Measurements from ENCODE around the gene UBA1. TPM values are rescaled to one million over a fixed set of nuclear protein-coding genes. Genes with fewer than 3 reads are reported as not detected.

UBA1 gene
- polyA plus RNA-seq, 2 of the 4 experiments (the other 2 are of a cell fraction) = 160 to 192 TPM

- DNase-seq (ENCODE audit: low read depth in 1 of 2, low spot score in 1 of 2) = no peak
- ChIA-PET POLR2A (no interaction called here), CTCF (no interaction called here)
- H3K4me3 ChIP-seq = no peak overlapping the region
- peaks cover 18% of the 10 kb centered on the region for H3K4me1 ChIP-seq
- ATAC-seq = no peak
- no peak overlapping the region for H3K27ac ChIP-seq
- no peaks in the 10 kb centered on the region for H3K9me3 ChIP-seq
- no peak for FAIRE-seq
- TF ChIP-seq POLR2AphosphoS2 (conservative IDR thresholded peaks at IDR 0.05; ENCODE audit: low read length) (no peak), HDAC2 (IDR thresholded peaks at IDR 0.05) (no peak), ESRRA (IDR thresholded peaks at IDR 0.05; ENCODE audit: borderline replicate concordance, low read length) (no peak), MYC (IDR thresholded peaks at IDR 0.05; ENCODE audit: borderline replicate concordance, low read length) (no peak), RAD21 (conservative IDR thresholded peaks at IDR 0.05 in 1 of 2, IDR thresholded peaks at IDR 0.05 in 1 of 2) (no peak), KDM1A (IDR thresholded peaks at IDR 0.05; ENCODE audit: low read depth) (no peak), CTCF (IDR thresholded peaks at IDR 0.05) (no peak), REST (IDR thresholded peaks at IDR 0.05) (no peak), E2F6 (IDR thresholded peaks at IDR 0.05; ENCODE audit: borderline replicate concordance, low read depth) (no peak), TFCP2L1 (CRISPR knock-in tag; IDR thresholded peaks at IDR 0.05) (no peak), NFE2L2 (conservative IDR thresholded peaks at IDR 0.05; ENCODE audit: low read length) (no peak), CHD4 (IDR thresholded peaks at IDR 0.05; ENCODE audit: borderline replicate concordance) (no peak), ZNF302 (CRISPR knock-in tag; IDR thresholded peaks at IDR 0.05) (no peak), RNF2 (IDR thresholded peaks at IDR 0.05; ENCODE audit: borderline replicate concordance, low read depth) (no peak), NR3C1 (IDR thresholded peaks at IDR 0.05) (no peak)
- TF ChIP-seq, protein P1, sequence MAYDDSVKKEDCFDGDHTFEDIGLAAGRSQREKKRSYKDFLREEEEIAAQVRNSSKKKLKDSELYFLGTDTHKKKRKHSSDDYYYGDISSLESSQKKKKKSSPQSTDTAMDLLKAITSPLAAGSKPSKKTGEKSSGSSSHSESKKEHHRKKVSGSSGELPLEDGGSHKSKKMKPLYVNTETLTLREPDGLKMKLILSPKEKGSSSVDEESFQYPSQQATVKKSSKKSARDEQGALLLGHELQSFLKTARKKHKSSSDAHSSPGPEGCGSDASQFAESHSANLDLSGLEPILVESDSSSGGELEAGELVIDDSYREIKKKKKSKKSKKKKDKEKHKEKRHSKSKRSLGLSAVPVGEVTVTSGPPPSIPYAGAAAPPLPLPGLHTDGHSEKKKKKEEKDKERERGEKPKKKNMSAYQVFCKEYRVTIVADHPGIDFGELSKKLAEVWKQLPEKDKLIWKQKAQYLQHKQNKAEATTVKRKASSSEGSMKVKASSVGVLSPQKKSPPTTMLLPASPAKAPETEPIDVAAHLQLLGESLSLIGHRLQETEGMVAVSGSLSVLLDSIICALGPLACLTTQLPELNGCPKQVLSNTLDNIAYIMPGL (CRISPR knock-in tag; IDR thresholded peaks at IDR 0.05; ENCODE audit: borderline replicate concordance) = no peak
- TF ChIP-seq, protein P2, sequence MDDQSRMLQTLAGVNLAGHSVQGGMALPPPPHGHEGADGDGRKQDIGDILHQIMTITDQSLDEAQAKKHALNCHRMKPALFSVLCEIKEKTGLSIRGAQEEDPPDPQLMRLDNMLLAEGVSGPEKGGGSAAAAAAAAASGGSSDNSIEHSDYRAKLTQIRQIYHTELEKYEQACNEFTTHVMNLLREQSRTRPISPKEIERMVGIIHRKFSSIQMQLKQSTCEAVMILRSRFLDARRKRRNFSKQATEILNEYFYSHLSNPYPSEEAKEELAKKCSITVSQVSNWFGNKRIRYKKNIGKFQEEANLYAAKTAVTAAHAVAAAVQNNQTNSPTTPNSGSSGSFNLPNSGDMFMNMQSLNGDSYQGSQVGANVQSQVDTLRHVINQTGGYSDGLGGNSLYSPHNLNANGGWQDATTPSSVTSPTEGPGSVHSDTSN (IDR thresholded peaks at IDR 0.05) = no peak
- WGBS (ENCODE audit: missing lambda C conversion rate) = 83% methylated on average over 7 of the region's 12 CpGs
- no peak overlapping the region for H3K4me2 ChIP-seq
Observed at GRCh38 chrX:47215291-47215900, 21.8 kb downstream of the UBA1 start.

All from A549 (cell line).